HepG2 (cell line): Measurements from ENCODE around the gene PRTN3. TPM values are rescaled to one million over a fixed set of nuclear protein-coding genes. Genes with fewer than 3 reads are reported as not detected.

Experiments
- CREB1 ChIP-seq, 2 experiments: fragments of 450-650 bp in 1 of 2; IDR thresholded peaks; 2 replicates each; pipeline ENCODE4 v1.6.1; 2016 to 2017; ENCODE audit warnings: control low read depth in 1 of 2, mild to moderate bottlenecking in 1 of 2, missing compliant biosample characterization in 1 of 2, missing genetic modification characterization in 1 of 2
- HINFP ChIP-seq: sonication (generic); formaldehyde crosslinking; IDR thresholded peaks from 2 replicates; pipeline ENCODE4 v1.4.0; 2020; ENCODE audit warnings: low read depth, mild to moderate bottlenecking, missing genetic modification reagents
- NFIC ChIP-seq: IDR thresholded peaks from 2 replicates; pipeline ENCODE4 v1.6.1; 2012; ENCODE audit warnings: mild to moderate bottlenecking, low read length, inconsistent platforms
- PCBP2 ChIP-seq: fragments of 200-400 bp; formaldehyde crosslinking; optimal IDR thresholded peaks from 2 replicates; pipeline ENCODE3; 2018; ENCODE audit warnings: low read length, low read depth; ENCODE audit not compliant: poor library complexity, severe bottlenecking
- STAT5B ChIP-seq: sonication (generic); formaldehyde crosslinking; IDR thresholded peaks from 2 replicates; pipeline ENCODE4 v1.4.0; 2020; ENCODE audit warnings: missing genetic modification reagents
- XRCC5 ChIP-seq: fragments of 200-400 bp; formaldehyde crosslinking; optimal IDR thresholded peaks from 2 replicates; pipeline ENCODE3; 2017; ENCODE audit warnings: mild to moderate bottlenecking, low read length
- ZBTB3 ChIP-seq: sonication (generic); formaldehyde crosslinking; IDR thresholded peaks from 2 replicates; pipeline ENCODE4 v1.4.0; 2020; ENCODE audit warnings: low read depth, mild to moderate bottlenecking, moderate library complexity, missing genetic modification reagents, borderline replicate concordance
- ZBTB7B ChIP-seq: sonication (generic); formaldehyde crosslinking; IDR thresholded peaks from 2 replicates; pipeline ENCODE4 v1.4.0; 2020; ENCODE audit warnings: missing genetic modification reagents
- ZNF318 ChIP-seq: sonication (generic); formaldehyde crosslinking; IDR thresholded peaks from 2 replicates; pipeline ENCODE4 v1.4.0; 2020; ENCODE audit warnings: mild to moderate bottlenecking, missing genetic modification reagents
- ZNF501 ChIP-seq: sonication (generic); formaldehyde crosslinking; IDR thresholded peaks from 2 replicates; pipeline ENCODE4 v1.5.1; 2020; ENCODE audit warnings: mild to moderate bottlenecking, moderate library complexity, missing genetic modification reagents
- ZNF549 ChIP-seq: sonication (generic); formaldehyde crosslinking; IDR thresholded peaks from 2 replicates; pipeline ENCODE4 v1.5.0; 2020; ENCODE audit warnings: missing genetic modification reagents
- ZNF556 ChIP-seq: sonication (generic); formaldehyde crosslinking; IDR thresholded peaks from 2 replicates; pipeline ENCODE4 v1.4.0; 2020; ENCODE audit warnings: mild to moderate bottlenecking, missing genetic modification reagents, borderline replicate concordance
- ZNF670 ChIP-seq: sonication (generic); formaldehyde crosslinking; IDR thresholded peaks from 2 replicates; pipeline ENCODE4 v1.8.0; 2022; ENCODE audit warnings: mild to moderate bottlenecking, missing genetic modification reagents, borderline replicate concordance
- polyA plus RNA-seq, 8 experiments: library from polyadenylated mRNA; depleted of rRNA in 3 of 8; stranded (reverse) in 7 of 8; unstranded in 1 of 8; fragments of >200 nt; fragmentation: Illumina TruSeq in 4 of 8; extraction: Trizol in 4 of 8; gene quantifications; 2 replicates each; pipeline versions ENCODE4 v1.2.1 to v1.2.3, GENCODE V29; 2011 to 2016; ENCODE audit warnings: low read depth in 4 of 8, missing spikeins in 1 of 8, mixed read lengths in 1 of 8; ENCODE audit not compliant: insufficient read depth in 1 of 8
- total RNA-seq, 5 experiments: library from RNA; depleted of rRNA; stranded (reverse); fragments of >200 nt; fragmentation: Illumina TruSeq; extraction: Trizol; gene quantifications; 2 replicates each; pipeline ENCODE4 v1.2.3, GENCODE V29; 2016; ENCODE audit warnings: low read depth in 1 of 5
- TF ChIP-seq, protein P1 (sequence below): sonication (generic); formaldehyde crosslinking; IDR thresholded peaks from 2 replicates; pipeline ENCODE4 v1.4.0; 2020; ENCODE audit warnings: missing genetic modification reagents
- TF ChIP-seq, protein P2 (sequence below): sonication (generic); formaldehyde crosslinking; IDR thresholded peaks from 2 replicates; pipeline ENCODE4 v1.5.1; 2020; ENCODE audit warnings: missing genetic modification reagents, mild to moderate bottlenecking, borderline replicate concordance

PRTN3 gene
- total and polyA plus RNA-seq, 2 of the 13 experiments (the other 11 are each of a cell fraction or from before 2014, with no cell fraction given), result not detected

DNA sequence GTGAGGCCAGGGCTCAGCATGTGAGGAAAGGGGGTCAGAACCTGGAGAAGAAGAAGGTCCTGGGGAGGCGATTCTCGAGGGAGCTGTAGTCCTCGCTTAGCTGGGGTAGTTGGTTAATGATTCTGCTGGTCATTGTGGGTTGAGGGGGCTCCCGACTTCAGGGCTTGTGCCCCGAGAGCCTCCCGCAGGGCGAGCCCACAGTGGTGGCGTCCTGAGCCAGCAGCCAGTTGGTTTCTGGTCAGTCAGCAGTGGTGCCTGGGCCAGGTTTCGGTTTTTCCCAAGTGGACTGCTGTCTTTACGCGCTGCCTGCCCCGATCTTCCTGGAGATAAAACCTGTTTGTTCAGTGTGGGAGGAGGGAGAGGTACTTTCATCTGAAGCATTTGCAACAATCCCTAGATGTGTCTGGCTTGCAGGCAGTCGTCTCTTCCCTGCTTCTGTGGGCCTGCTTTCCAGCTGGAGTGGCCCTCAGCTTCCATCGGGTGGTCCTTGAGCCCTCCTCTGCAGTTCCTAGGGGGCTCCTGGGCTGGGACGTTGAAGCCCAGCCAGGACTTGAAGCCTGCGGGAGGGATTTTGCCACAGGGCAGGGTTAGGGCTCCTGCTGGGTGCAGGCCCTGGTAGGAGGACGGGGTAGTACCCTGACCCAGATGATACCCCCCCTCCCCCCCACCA, 40.3 kb upstream of the PRTN3 start (continued):
- TF ChIP-seq HINFP (CRISPR knock-in tag) (no peak), ZNF670 (no peak), ZNF501 (CRISPR knock-in tag) (no peak), ZBTB3 (CRISPR knock-in tag) (no peak), ZNF549 (CRISPR knock-in tag) (no peak), CREB1 (IDR thresholded peaks at IDR 0.05) (no peak), CREB1 (CRISPR knock-in tag; IDR thresholded peaks at IDR 0.05) (no peak), NFIC (no peak), ZBTB7B (peak; percentile 61; the same call in 1 of the 2 replicates), XRCC5 (no peak), PCBP2 (no peak), STAT5B (CRISPR knock-in tag) (no peak), ZNF318 (CRISPR knock-in tag) (no peak), ZNF556 (CRISPR knock-in tag) (no peak)
- TF ChIP-seq, protein P1, sequence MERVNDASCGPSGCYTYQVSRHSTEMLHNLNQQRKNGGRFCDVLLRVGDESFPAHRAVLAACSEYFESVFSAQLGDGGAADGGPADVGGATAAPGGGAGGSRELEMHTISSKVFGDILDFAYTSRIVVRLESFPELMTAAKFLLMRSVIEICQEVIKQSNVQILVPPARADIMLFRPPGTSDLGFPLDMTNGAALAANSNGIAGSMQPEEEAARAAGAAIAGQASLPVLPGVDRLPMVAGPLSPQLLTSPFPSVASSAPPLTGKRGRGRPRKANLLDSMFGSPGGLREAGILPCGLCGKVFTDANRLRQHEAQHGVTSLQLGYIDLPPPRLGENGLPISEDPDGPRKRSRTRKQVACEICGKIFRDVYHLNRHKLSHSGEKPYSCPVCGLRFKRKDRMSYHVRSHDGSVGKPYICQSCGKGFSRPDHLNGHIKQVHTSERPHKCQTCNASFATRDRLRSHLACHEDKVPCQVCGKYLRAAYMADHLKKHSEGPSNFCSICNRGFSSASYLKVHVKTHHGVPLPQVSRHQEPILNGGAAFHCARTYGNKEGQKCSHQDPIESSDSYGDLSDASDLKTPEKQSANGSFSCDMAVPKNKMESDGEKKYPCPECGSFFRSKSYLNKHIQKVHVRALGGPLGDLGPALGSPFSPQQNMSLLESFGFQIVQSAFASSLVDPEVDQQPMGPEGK, result peak; percentile 55; the same call in 1 of the 2 replicates
- TF ChIP-seq, protein P2, sequence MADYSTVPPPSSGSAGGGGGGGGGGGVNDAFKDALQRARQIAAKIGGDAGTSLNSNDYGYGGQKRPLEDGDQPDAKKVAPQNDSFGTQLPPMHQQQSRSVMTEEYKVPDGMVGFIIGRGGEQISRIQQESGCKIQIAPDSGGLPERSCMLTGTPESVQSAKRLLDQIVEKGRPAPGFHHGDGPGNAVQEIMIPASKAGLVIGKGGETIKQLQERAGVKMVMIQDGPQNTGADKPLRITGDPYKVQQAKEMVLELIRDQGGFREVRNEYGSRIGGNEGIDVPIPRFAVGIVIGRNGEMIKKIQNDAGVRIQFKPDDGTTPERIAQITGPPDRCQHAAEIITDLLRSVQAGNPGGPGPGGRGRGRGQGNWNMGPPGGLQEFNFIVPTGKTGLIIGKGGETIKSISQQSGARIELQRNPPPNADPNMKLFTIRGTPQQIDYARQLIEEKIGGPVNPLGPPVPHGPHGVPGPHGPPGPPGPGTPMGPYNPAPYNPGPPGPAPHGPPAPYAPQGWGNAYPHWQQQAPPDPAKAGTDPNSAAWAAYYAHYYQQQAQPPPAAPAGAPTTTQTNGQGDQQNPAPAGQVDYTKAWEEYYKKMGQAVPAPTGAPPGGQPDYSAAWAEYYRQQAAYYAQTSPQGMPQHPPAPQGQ (CRISPR knock-in tag), result no peak
